Neural cell (in vitro differentiated cells): Measurements from ENCODE around the gene RPS16. TPM values are rescaled to one million over a fixed set of nuclear protein-coding genes. Genes with fewer than 3 reads are reported as not detected.

Source experiments
- H2AFZ ChIP-seq: fragments of 200-600, 300-800 bp; sonication (generic), shearing (Covaris generic); 2 replicates; pipeline ENCODE4 v1.6.0; 2014; ENCODE audit warnings: low read depth, mild to moderate bottlenecking, antibody characterized with exemption, low read length, moderate library complexity
- H3F3A ChIP-seq: fragments of 200-600 bp; shearing (Covaris generic); 2 replicates; pipeline ENCODE4 v1.6.1; 2016; ENCODE audit warnings: mild to moderate bottlenecking, moderate library complexity, mixed read lengths, antibody characterized with exemption, low read length; ENCODE audit not compliant: insufficient read depth, poor library complexity, severe bottlenecking
- H3K27ac ChIP-seq: fragments of 200-600, 300-800 bp; sonication (generic), shearing (Covaris generic); 2 replicates; pipeline ENCODE4 v1.5.1; 2014; ENCODE audit warnings: mild to moderate bottlenecking, low read length, moderate library complexity
- H3K27me3 ChIP-seq: fragments of 300-800, 200-600 bp; sonication (generic), shearing (Covaris generic); 2 replicates; pipeline ENCODE4 v1.6.0; 2014; ENCODE audit warnings: mild to moderate bottlenecking, low read depth, low read length, moderate library complexity; ENCODE audit not compliant: insufficient read depth
- H3K36me3 ChIP-seq: fragments of 300-800, 200-600 bp; sonication (generic), shearing (Covaris generic); 2 replicates; pipeline ENCODE4 v1.5.1; 2014; ENCODE audit warnings: mild to moderate bottlenecking, antibody characterized with exemption, low read length, moderate library complexity; ENCODE audit not compliant: insufficient read depth
- H3K4me2 ChIP-seq: fragments of 300-800, 200-600 bp; sonication (generic), shearing (Covaris generic); 2 replicates; pipeline ENCODE4 v1.6.0; 2014; ENCODE audit warnings: mild to moderate bottlenecking, low read length
- H3K4me3 ChIP-seq: fragments of 300-800, 200-600 bp; sonication (generic), shearing (Covaris generic); 2 replicates; pipeline ENCODE4 v1.5.1; 2014; ENCODE audit warnings: mild to moderate bottlenecking, low read length, moderate library complexity
- H3K79me2 ChIP-seq: fragments of 200-600 bp; shearing (Covaris generic); replicated peaks from 2 replicates; pipeline ENCODE4 v1.6.0; 2014; ENCODE audit warnings: mild to moderate bottlenecking, low read length, moderate library complexity; ENCODE audit not compliant: insufficient read depth
- H3K9ac ChIP-seq: fragments of 300-800, 200-600 bp; sonication (generic), shearing (Covaris generic); 2 replicates; pipeline ENCODE4 v1.6.1; 2016; ENCODE audit warnings: mild to moderate bottlenecking, low read length, mixed read lengths
- H3K9me2 ChIP-seq: fragments of 200-600 bp; shearing (Covaris generic); 2 replicates; pipeline ENCODE4 v1.6.1; 2016; ENCODE audit warnings: mild to moderate bottlenecking, low read length, mixed read lengths; ENCODE audit not compliant: insufficient read depth
- H3K9me3 ChIP-seq: fragments of 200-600, 300-800 bp; sonication (generic), shearing (Covaris generic); 2 replicates; pipeline ENCODE4 v1.6.1; 2016; ENCODE audit warnings: mild to moderate bottlenecking, mixed run types, low read length, moderate library complexity, mixed read lengths
- H4K20me1 ChIP-seq: fragments of 200-600 bp; shearing (Covaris generic); 2 replicates; pipeline ENCODE4 v1.6.1; 2016; ENCODE audit warnings: mild to moderate bottlenecking, mixed run types; ENCODE audit not compliant: insufficient read depth
- CTCF ChIP-seq: fragments of 450-650 bp; IDR thresholded peaks from 2 replicates; pipeline ENCODE4 v1.5.1; 2014; ENCODE audit warnings: antibody characterized with exemption, mild to moderate bottlenecking, moderate library complexity; ENCODE audit not compliant: poor library complexity, severe bottlenecking
- EP300 ChIP-seq: fragments of 450-650 bp; conservative IDR thresholded peaks from 2 replicates; pipeline ENCODE4 v1.6.1; 2014; ENCODE audit warnings: antibody characterized with exemption, mild to moderate bottlenecking, moderate library complexity; ENCODE audit not compliant: poor library complexity, severe bottlenecking
- EZH2 ChIP-seq: fragments of 200-600, 300-800 bp; shearing (Covaris generic), sonication (generic); IDR thresholded peaks from 2 replicates; pipeline ENCODE4 v1.6.1; 2014; ENCODE audit warnings: antibody characterized with exemption, low read length, borderline replicate concordance, mild to moderate bottlenecking; ENCODE audit not compliant: insufficient read depth, poor library complexity, severe bottlenecking
- MXI1 ChIP-seq: fragments of 450-650 bp; conservative IDR thresholded peaks from 2 replicates; pipeline ENCODE4 v1.6.1; 2014; ENCODE audit warnings: antibody characterized with exemption, mild to moderate bottlenecking; ENCODE audit not compliant: poor library complexity, severe bottlenecking
- POLR2AphosphoS5 ChIP-seq: IDR thresholded peaks from 2 replicates; pipeline ENCODE4 v1.6.1; 2012
- RAD21 ChIP-seq: fragments of 450-650 bp; conservative IDR thresholded peaks from 2 replicates; pipeline ENCODE4 v1.6.1; 2014; ENCODE audit warnings: antibody characterized with exemption, mild to moderate bottlenecking, moderate library complexity
- REST ChIP-seq: IDR thresholded peaks from 2 replicates; pipeline ENCODE4 v1.6.1; 2012; ENCODE audit warnings: borderline replicate concordance
- SMC3 ChIP-seq: fragments of 450-650 bp; conservative IDR thresholded peaks from 2 replicates; pipeline ENCODE4 v1.6.1; 2014; ENCODE audit warnings: antibody characterized with exemption, mild to moderate bottlenecking, moderate library complexity; ENCODE audit not compliant: poor library complexity
- TAF1 ChIP-seq: IDR thresholded peaks from 2 replicates; pipeline ENCODE4 v1.6.1; 2012; ENCODE audit warnings: low read depth
- polyA plus RNA-seq: library from polyadenylated mRNA; depleted of rRNA; stranded (reverse); fragments of >200 nt; gene quantifications from 2 replicates; pipeline ENCODE4 v1.2.3, GENCODE V29; 2014

RPS16 gene
- polyA plus RNA-seq, 1 donor from 2014 or later: 22.6 TPM

GRCh38 chr19:39401070-39401548, 34.6 kb downstream of the RPS16 start:
- Histone ChIP-seq H3K4me2 (no peak overlapping the region), H3K79me2 (no peaks in the 10 kb centered on the region), H3K4me3 (no peak overlapping the region), H4K20me1 (no peaks in the 10 kb centered on the region), H3F3A (no peaks in the 10 kb centered on the region), H3K36me3 (no peaks in the 10 kb centered on the region), H2AFZ (no peak overlapping the region), H3K27me3 (peaks cover 7% of the 10 kb centered on the region), H3K9ac (no peak overlapping the region), H3K9me3 (no peaks in the 10 kb centered on the region), H3K27ac (no peak overlapping the region), H3K9me2 (no peaks in the 10 kb centered on the region)
- TF ChIP-seq EP300 (no peak), EZH2 (no peak), TAF1 (no peak), CTCF (no peak), POLR2AphosphoS5 (no peak), MXI1 (no peak), RAD21 (no peak), SMC3 (no peak), REST (no peak)

GRCh38 chr19:39400061-39400460, 35.7 kb downstream of the RPS16 start:
- H3K36me3 ChIP-seq: no peaks in the 10 kb centered on the region
- H3K4me2 ChIP-seq: no peak overlapping the region
- no peaks in the 10 kb centered on the region for H4K20me1 ChIP-seq
- no peak for TF ChIP-seq POLR2AphosphoS5
- no peak for TF ChIP-seq EP300
- TF ChIP-seq EZH2: no peak
- no peak for TF ChIP-seq SMC3
- no peak for TF ChIP-seq CTCF
- TF ChIP-seq MXI1: no peak
- TF ChIP-seq REST: no peak
- TF ChIP-seq RAD21: no peak
- no peak for TF ChIP-seq TAF1
- no peaks in the 10 kb centered on the region for H3K9me3 ChIP-seq
- H3K9ac ChIP-seq: no peak overlapping the region
- no peak overlapping the region for H3K27ac ChIP-seq
- H3K79me2 ChIP-seq: no peaks in the 10 kb centered on the region
- no peak overlapping the region for H2AFZ ChIP-seq
- no peaks in the 10 kb centered on the region for H3F3A ChIP-seq
- H3K4me3 ChIP-seq: no peak overlapping the region
- no peaks in the 10 kb centered on the region for H3K27me3 ChIP-seq
- H3K9me2 ChIP-seq: no peaks in the 10 kb centered on the region
